Measurements from ENCODE around the gene RBM26. TPM values are rescaled to one million over a fixed set of nuclear protein-coding genes. Genes with fewer than 3 reads are reported as not detected.

RBM26 gene
- total and polyA plus RNA-seq, 2 experiments from 2014 or later: 46.0 to 69.3 TPM

DNA sequence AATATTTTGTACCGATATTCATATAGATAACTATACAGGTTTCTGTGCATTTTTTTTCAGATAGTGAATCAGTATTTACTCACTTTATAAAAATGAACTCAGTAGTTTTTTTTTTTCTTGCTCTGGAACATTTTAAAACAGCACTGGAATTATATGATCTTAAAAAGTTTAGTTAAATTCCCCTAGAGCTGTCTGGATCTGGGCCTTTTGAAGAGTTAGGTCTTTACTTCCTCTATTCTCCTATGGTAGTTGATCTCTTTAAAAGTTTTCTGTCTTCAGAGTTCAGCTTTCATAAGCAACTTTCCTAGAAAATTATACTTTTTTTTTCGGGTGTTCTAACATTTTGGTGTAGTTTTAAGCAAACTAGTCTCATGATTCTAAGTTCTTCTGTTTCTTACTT is 21.8 kb upstream of the RBM26 start:
- H3K36me3 Mint-ChIP-seq (ENCODE audit: low read depth): no peaks in the 10 kb centered on the region
- DNase-seq (ENCODE audit: low spot score): no peak
- H3K27ac Mint-ChIP-seq: no peak overlapping the region
- Histone ChIP-seq H3K4me2 (no peak overlapping the region), H3K9me2 (ENCODE audit: insufficient read depth) (no peaks in the 10 kb centered on the region), H3K4me3 (no peak overlapping the region), H3K27ac (ENCODE audit: low read depth) (no peak overlapping the region), H2AFZ (no peak overlapping the region), H4K20me1 (replicated peaks; ENCODE audit: insufficient read depth) (no peaks in the 10 kb centered on the region), H3K27me3 (ENCODE audit: insufficient read depth) (no peaks in the 10 kb centered on the region), H3K79me2 (replicated peaks; ENCODE audit: insufficient read depth) (no peaks in the 10 kb centered on the region), H3K4me1 (ENCODE audit: insufficient read depth) (no peaks in the 10 kb centered on the region), H3F3A (replicated peaks; ENCODE audit: low read depth) (no peaks in the 10 kb centered on the region), H3K36me3 (ENCODE audit: insufficient read depth) (no peaks in the 10 kb centered on the region)
- H3K9me3 Mint-ChIP-seq: no peaks in the 10 kb centered on the region
- H3K4me1 Mint-ChIP-seq: no peaks in the 10 kb centered on the region
- H3K27me3 Mint-ChIP-seq (ENCODE audit: insufficient read depth, low read depth, poor library complexity): no peaks in the 10 kb centered on the region
- TF ChIP-seq, protein P1, sequence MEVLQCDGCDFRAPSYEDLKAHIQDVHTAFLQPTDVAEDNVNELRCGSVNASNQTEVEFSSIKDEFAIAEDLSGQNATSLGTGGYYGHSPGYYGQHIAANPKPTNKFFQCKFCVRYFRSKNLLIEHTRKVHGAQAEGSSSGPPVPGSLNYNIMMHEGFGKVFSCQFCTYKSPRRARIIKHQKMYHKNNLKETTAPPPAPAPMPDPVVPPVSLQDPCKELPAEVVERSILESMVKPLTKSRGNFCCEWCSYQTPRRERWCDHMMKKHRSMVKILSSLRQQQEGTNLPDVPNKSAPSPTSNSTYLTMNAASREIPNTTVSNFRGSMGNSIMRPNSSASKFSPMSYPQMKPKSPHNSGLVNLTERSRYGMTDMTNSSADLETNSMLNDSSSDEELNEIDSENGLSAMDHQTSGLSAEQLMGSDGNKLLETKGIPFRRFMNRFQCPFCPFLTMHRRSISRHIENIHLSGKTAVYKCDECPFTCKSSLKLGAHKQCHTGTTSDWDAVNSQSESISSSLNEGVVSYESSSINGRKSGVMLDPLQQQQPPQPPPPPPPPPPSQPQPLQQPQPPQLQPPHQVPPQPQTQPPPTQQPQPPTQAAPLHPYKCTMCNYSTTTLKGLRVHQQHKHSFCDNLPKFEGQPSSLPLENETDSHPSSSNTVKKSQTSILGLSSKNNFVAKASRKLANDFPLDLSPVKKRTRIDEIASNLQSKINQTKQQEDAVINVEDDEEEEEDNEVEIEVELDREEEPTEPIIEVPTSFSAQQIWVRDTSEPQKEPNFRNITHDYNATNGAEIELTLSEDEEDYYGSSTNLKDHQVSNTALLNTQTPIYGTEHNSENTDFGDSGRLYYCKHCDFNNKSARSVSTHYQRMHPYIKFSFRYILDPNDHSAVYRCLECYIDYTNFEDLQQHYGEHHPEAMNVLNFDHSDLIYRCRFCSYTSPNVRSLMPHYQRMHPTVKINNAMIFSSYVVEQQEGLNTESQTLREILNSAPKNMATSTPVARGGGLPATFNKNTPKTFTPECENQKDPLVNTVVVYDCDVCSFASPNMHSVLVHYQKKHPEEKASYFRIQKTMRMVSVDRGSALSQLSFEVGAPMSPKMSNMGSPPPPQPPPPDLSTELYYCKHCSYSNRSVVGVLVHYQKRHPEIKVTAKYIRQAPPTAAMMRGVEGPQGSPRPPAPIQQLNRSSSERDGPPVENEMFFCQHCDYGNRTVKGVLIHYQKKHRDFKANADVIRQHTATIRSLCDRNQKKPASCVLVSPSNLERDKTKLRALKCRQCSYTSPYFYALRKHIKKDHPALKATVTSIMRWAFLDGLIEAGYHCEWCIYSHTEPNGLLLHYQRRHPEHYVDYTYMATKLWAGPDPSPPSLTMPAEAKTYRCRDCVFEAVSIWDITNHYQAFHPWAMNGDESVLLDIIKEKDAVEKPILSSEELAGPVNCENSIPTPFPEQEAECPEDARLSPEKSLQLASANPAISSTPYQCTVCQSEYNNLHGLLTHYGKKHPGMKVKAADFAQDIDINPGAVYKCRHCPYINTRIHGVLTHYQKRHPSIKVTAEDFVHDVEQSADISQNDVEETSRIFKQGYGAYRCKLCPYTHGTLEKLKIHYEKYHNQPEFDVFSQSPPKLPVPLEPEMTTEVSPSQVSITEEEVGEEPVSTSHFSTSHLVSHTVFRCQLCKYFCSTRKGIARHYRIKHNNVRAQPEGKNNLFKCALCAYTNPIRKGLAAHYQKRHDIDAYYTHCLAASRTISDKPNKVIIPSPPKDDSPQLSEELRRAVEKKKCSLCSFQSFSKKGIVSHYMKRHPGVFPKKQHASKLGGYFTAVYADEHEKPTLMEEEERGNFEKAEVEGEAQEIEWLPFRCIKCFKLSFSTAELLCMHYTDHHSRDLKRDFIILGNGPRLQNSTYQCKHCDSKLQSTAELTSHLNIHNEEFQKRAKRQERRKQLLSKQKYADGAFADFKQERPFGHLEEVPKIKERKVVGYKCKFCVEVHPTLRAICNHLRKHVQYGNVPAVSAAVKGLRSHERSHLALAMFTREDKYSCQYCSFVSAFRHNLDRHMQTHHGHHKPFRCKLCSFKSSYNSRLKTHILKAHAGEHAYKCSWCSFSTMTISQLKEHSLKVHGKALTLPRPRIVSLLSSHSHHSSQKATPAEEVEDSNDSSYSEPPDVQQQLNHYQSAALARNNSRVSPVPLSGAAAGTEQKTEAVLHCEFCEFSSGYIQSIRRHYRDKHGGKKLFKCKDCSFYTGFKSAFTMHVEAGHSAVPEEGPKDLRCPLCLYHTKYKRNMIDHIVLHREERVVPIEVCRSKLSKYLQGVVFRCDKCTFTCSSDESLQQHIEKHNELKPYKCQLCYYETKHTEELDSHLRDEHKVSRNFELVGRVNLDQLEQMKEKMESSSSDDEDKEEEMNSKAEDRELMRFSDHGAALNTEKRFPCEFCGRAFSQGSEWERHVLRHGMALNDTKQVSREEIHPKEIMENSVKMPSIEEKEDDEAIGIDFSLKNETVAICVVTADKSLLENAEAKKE (CRISPR knock-in tag; IDR thresholded peaks at IDR 0.05): no peak
- TF ChIP-seq CREB1 (CRISPR knock-in tag; IDR thresholded peaks at IDR 0.05; ENCODE audit: low read depth) (no peak), POLR2AphosphoS5 (IDR thresholded peaks at IDR 0.05; ENCODE audit: low read depth) (no peak), NANOG (IDR thresholded peaks at IDR 0.05; ENCODE audit: borderline replicate concordance) (no peak)
- TF ChIP-seq, protein P2, sequence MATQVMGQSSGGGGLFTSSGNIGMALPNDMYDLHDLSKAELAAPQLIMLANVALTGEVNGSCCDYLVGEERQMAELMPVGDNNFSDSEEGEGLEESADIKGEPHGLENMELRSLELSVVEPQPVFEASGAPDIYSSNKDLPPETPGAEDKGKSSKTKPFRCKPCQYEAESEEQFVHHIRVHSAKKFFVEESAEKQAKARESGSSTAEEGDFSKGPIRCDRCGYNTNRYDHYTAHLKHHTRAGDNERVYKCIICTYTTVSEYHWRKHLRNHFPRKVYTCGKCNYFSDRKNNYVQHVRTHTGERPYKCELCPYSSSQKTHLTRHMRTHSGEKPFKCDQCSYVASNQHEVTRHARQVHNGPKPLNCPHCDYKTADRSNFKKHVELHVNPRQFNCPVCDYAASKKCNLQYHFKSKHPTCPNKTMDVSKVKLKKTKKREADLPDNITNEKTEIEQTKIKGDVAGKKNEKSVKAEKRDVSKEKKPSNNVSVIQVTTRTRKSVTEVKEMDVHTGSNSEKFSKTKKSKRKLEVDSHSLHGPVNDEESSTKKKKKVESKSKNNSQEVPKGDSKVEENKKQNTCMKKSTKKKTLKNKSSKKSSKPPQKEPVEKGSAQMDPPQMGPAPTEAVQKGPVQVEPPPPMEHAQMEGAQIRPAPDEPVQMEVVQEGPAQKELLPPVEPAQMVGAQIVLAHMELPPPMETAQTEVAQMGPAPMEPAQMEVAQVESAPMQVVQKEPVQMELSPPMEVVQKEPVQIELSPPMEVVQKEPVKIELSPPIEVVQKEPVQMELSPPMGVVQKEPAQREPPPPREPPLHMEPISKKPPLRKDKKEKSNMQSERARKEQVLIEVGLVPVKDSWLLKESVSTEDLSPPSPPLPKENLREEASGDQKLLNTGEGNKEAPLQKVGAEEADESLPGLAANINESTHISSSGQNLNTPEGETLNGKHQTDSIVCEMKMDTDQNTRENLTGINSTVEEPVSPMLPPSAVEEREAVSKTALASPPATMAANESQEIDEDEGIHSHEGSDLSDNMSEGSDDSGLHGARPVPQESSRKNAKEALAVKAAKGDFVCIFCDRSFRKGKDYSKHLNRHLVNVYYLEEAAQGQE (IDR thresholded peaks at IDR 0.05; ENCODE audit: unreplicated experiment): no peak
- no peak overlapping the region for H3K4me3 Mint-ChIP-seq
- no peak for ATAC-seq

All from GM23338 (cell line).